Testis (tissue), 5 donors: ENCODE results near the gene GSTM1. TPM values are rescaled to one million over a fixed set of nuclear protein-coding genes. Genes with fewer than 3 reads are reported as not detected.

Experiments used
- DNase-seq: peaks from one replicate; pipeline ENCODE4 v3.0.0-alpha.2; 2019
- H3K27ac ChIP-seq, 2 donors: fragments of 200-600 bp; sonication (generic); one replicate each; pipeline ENCODE4 v1.5.1; 2019
- H3K27me3 ChIP-seq: fragments of 200-600 bp; sonication (generic); one replicate; pipeline ENCODE4 v1.5.1; 2019
- H3K36me3 ChIP-seq: fragments of 200-600 bp; sonication (generic); one replicate; pipeline ENCODE4 v1.5.1; 2017; ENCODE audit warnings: low read depth; ENCODE audit errors: missing control alignments
- H3K4me1 ChIP-seq: fragments of 200-600 bp; sonication (generic); one replicate; pipeline ENCODE4 v1.5.1; 2019
- H3K4me3 ChIP-seq, 2 donors: fragments of 200-600 bp; sonication (generic); one replicate each; pipeline ENCODE4 v1.5.1; 2017 to 2019
- H3K9me3 ChIP-seq: fragments of 200-600 bp; sonication (generic); one replicate; pipeline ENCODE4 v1.5.1; 2017
- POLR2A ChIP-seq: fragments of 450-650 bp; IDR thresholded peaks from one replicate; pipeline ENCODE4 v1.6.1; 2017; ENCODE audit warnings: antibody characterized with exemption, mild to moderate bottlenecking, moderate library complexity
- WGBS, 2 donors: methylation state at CpG; one replicate each; pipeline ENCODE4 v1.1.5; 2018; 5-methylcytosine and 5-hydroxymethylcytosine counted together
- intact Hi-C: fragments of 100-400 bp; cut with DNase I; formaldehyde crosslinking; loops from one replicate; pipeline ENCODE4 v1.15.1; 2023; ENCODE audit warnings: low total_unique reads
- long read RNA-seq, 2 donors: transcript quantifications; one replicate each; lab custom pipeline, GENCODE V29; 2026
- polyA plus RNA-seq: library from polyadenylated mRNA; stranded (reverse); fragments of 350-450 nt; fragmentation: Illumina TruSeq; extraction: RNeasy Lipid Tissue Mini Kit (QIAGEN cat#74804); gene quantifications from one replicate; pipeline ENCODE4 v1.2.3, GENCODE V29; 2014; ENCODE audit warnings: low read depth, low replicate concordance; ENCODE audit not compliant: insufficient read depth
- total RNA-seq, 2 donors: library from RNA; depleted of rRNA; stranded (reverse); fragments of >200 nt; gene quantifications; one replicate each; pipeline ENCODE4 v1.2.3, GENCODE V29; 2016
- TF ChIP-seq, protein P1 (sequence below), 3 experiments: fragments of 450-650 bp in 2 of 3; fragments of 200-600 bp in 1 of 3; sonication (generic) in 1 of 3; IDR thresholded peaks; one replicate each; pipeline ENCODE4 v1.5.1; 2016 to 2019; ENCODE audit warnings: antibody characterized with exemption in 3 of 3, mild to moderate bottlenecking in 2 of 3, moderate library complexity in 1 of 3

GSTM1 gene
- total RNA-seq: not detected
- polyA plus RNA-seq: not detected
- long read RNA-seq, donor 1, transcript GSTM1-201 (8 exons, 1,161 nt): major isoform, 5 of 7 reads
- long read RNA-seq, donor 1, partial matches to known transcripts: 0 of 7 reads
- long read RNA-seq, donor 1, other reads (novel, unspliced or antisense): 0 of 7 reads
- long read RNA-seq, donor 2, transcript GSTM1-201 (8 exons, 1,161 nt): major isoform, 10 of 111 reads
- long read RNA-seq, donor 2, partial matches to known transcripts: 55 of 111 reads
- long read RNA-seq, donor 2, other reads (novel, unspliced or antisense): 45 of 111 reads

DNA sequence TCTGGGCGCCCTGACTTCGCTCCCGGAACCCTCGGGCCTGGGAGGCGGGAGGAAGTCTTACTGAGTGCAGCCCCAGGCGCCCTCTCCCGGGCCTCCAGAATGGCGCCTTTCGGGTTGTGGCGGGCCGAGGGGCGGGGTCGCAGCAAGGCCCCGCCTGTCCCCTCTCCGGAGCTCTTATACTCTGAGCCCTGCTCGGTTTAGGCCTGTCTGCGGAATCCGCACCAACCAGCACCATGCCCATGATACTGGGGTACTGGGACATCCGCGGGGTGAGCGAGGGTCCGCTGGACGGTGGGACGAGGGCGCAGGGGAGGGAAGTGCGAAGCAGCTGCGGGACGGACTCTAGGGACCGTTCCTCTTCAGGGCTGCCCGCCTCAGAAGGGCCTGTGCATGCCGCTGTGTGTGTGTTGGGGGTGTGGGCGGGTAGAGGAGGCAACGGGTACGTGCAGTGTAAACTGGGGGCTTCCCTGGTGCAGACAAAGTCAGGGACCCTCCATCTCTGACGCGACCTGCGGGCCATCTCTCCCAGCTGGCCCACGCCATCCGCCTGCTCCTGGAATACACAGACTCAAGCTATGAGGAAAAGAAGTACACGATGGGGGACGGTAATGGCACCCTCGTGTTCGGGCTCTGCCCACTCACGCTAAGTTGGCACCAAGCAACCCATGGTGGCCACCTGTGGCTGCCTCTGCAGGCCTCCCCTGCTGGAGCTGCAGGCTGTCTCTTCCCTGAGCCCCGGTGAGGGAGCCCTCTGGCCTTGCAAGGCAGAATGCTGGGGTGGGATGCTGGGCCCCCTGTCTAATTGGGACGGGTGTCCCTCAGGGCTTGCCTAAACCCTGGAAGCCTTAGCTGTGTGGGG, at the start of gene GSTM1:
Gene GSTM1 (plus strand): TSS at position 177 of the 859 bp plus-strand sequence. CDS start 57 bp downstream, at position 234.
- H3K9me3 ChIP-seq: no peaks in the 10 kb centered on the region
- H3K27ac ChIP-seq: no peak within 1 kb of the TSS
- no CpG with 5 or more reads among the region's 46 CpGs for WGBS, 2 donors
- TF ChIP-seq, protein P1, sequence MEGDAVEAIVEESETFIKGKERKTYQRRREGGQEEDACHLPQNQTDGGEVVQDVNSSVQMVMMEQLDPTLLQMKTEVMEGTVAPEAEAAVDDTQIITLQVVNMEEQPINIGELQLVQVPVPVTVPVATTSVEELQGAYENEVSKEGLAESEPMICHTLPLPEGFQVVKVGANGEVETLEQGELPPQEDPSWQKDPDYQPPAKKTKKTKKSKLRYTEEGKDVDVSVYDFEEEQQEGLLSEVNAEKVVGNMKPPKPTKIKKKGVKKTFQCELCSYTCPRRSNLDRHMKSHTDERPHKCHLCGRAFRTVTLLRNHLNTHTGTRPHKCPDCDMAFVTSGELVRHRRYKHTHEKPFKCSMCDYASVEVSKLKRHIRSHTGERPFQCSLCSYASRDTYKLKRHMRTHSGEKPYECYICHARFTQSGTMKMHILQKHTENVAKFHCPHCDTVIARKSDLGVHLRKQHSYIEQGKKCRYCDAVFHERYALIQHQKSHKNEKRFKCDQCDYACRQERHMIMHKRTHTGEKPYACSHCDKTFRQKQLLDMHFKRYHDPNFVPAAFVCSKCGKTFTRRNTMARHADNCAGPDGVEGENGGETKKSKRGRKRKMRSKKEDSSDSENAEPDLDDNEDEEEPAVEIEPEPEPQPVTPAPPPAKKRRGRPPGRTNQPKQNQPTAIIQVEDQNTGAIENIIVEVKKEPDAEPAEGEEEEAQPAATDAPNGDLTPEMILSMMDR (IDR thresholded peaks at IDR 0.05): no peak
- H3K4me3 ChIP-seq: no peak within 1 kb of the TSS
- H3K27me3 ChIP-seq: no peaks in the 10 kb centered on the region
- no peaks in the 10 kb centered on the region for H3K36me3 ChIP-seq
- intact Hi-C loops: no loop called here
- DNase-seq: no peak
- H3K4me1 ChIP-seq: no peaks in the 10 kb centered on the region

DNA sequence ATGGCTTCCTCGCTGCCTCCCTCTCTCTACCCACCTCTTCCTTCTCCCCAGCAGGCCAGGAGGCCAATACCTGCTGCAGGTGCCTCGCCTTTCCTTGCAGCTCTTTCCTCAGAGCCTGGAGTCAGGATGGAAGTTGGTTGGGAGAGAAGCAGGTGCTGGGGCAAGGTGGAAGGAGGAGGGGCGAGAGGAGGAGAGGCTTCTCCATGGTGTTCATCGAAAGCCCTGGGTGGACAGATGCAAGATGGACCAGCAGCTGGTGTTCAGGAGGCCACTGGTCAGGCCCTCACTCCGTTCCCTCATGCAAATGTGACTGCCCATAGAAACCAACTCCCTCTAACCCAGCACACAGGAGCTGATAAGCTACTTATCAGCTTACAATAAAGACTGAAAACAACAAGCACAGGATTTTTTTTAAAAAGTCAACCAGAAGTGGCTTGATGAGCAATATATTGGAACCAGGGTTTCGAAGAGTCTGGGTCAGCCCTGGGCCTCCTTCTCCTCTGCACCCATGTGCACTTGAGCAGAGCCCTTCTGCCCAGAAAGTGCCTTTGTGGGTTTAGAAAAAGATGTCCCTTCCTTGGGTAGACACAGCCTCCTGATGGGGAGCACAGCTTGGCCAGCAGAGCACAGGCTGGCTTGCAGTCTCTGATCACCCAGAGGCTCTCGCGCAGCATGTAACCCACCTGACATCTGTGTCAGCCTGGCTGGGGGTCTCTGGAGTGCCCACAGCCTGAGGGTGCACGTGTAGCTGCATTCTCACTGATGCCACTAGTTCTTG, 48.4 kb upstream of the GSTM1 start:
- intact Hi-C loops: loop anchor here (5.0 to 10.0 kb wide), 2 partner anchors 92 to 346 kb away; partner anchors contain the start of genes AHCYL1 and GNAI3
- no peak for DNase-seq
- WGBS, 2 donors: 85 to 91% methylated on average over 7 to 9 of the region's 9 CpGs

DNA sequence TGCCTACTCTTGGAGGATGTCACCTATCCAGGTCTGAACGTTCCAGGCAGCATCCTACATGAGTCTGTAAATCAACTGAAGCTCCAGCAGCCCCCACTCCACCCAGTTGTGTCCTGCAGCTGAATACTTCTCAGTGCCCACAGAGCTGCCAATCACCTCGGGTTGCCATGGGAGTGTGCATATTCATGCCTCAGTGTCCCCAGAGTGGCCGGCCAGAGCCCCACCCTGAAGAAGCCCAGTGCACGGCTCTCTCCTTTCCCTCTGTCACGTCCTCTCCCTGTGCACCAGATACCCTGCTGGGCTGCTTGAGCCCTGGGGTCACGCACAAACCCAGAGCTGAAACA, 47.8 kb upstream of the GSTM1 start:
- no peak overlapping the region for H3K27ac ChIP-seq
- no peaks in the 10 kb centered on the region for H3K36me3 ChIP-seq
- H3K4me3 ChIP-seq: no peak overlapping the region
- peaks cover 19% of the 10 kb centered on the region for H3K4me1 ChIP-seq
- intact Hi-C loops: loop anchor here (5.0 to 10.0 kb wide), 3 partner anchors 93 to 345 kb away; partner anchors contain the start of genes AHCYL1 and GNAI3
- no peaks in the 10 kb centered on the region for H3K9me3 ChIP-seq
- H3K27me3 ChIP-seq: no peaks in the 10 kb centered on the region
- TF ChIP-seq, protein P1 (IDR thresholded peaks at IDR 0.05): no peak
- no peak for TF ChIP-seq POLR2A
- 74 to 76% methylated on average over 6 of the region's 6 CpGs for WGBS, 2 donors
- no peak for DNase-seq

More for the DNA sequence above, 48.4 kb upstream of the GSTM1 start:
- no peak for TF ChIP-seq POLR2A
- TF ChIP-seq, protein P1 (IDR thresholded peaks at IDR 0.05): no peak
- Histone ChIP-seq H3K27me3 (no peaks in the 10 kb centered on the region), H3K36me3 (no peaks in the 10 kb centered on the region), H3K4me3 (no peak overlapping the region), H3K27ac (no peak overlapping the region), H3K4me1 (peaks cover 19% of the 10 kb centered on the region), H3K9me3 (no peaks in the 10 kb centered on the region)

DNA sequence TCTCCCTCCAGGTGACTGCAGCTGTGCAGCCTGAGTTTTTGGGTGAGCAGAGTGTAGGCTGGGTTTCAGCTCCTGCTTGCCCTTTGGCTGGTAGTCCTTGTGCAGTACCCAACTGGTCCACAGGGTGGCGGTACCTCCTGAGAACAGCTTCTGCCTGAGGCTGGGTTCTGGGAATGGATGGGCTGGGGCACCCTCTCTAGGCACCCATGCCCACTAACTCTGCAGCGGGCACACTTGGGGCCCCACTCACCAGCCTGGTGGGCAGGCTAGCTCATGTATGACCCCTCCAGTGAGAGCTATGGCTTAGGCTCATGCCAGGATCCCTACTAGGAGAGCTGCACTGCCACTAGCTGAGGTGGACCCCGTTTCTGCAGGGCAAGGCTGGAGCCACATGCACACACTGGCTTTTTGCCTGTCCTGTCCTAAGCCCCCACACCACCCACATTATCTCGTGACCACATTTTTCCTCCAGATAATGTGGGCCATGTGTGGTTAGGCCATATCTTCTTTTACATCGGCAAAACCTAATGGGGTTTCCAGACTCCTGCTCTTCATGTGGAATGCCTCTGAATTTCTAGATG, 47.2 kb upstream of the GSTM1 start:
- DNase-seq: peak; percentile 95
- Histone ChIP-seq H3K4me3 (no peak overlapping the region), H3K27ac (no peak overlapping the region), H3K4me1 (peaks cover 19% of the 10 kb centered on the region), H3K36me3 (no peaks in the 10 kb centered on the region), H3K9me3 (no peaks in the 10 kb centered on the region), H3K27me3 (no peaks in the 10 kb centered on the region)
- intact Hi-C loops: loop anchor here (5.0 kb wide), 1 partner anchor 132 kb away; no protein-coding TSS in a partner anchor
- WGBS, 2 donors: 52 to 74% methylated on average over 3 to 5 of the region's 5 CpGs
- TF ChIP-seq, protein P1 (IDR thresholded peaks at IDR 0.05): peak; percentile 89 to 98 (median 90)
- no peak for TF ChIP-seq POLR2A
